GM18499 (cell line): ENCODE data around the gene SLC16A1.
"Not testable (repeated sequence)": the region's sequence is repeated elsewhere in the genome, so short reads cannot be mapped to it uniquely, and the experiment has no call there.

Experiments used
- ATAC-seq: cut with Tn5 transposase; IDR thresholded peaks from one replicate; pipeline ENCODE4 v1.9.1; 2021; ENCODE audit warnings: moderate number of reproducible peaks; ENCODE audit not compliant: insufficient read depth, unreplicated experiment

Gene SLC16A1

GRCh38 chr1:112929979-112930378 is 26.0 kb downstream of the SLC16A1 start:
- no peak for ATAC-seq

- ATAC-seq = no peak
Measured at GRCh38 chr1:112927462-112927990, 28.5 kb downstream of the SLC16A1 start.

GRCh38 chr1:112926858-112927257 is 29.1 kb downstream of the SLC16A1 start:
- no peak for ATAC-seq

GRCh38 chr1:112925015-112925414 is 31.0 kb downstream of the SLC16A1 start:
- no peak for ATAC-seq

GRCh38 chr1:112923959-112924349 is 32.0 kb downstream of the SLC16A1 start:
- ATAC-seq = no peak

- no peak for ATAC-seq
Measured at GRCh38 chr1:112923234-112923958, 32.6 kb downstream of the SLC16A1 start.

GRCh38 chr1:112911506-112912220 is 44.3 kb downstream of the SLC16A1 start:
- no peak for ATAC-seq

- no peak for ATAC-seq
Measured at GRCh38 chr1:112909847-112910246, 46.1 kb downstream of the SLC16A1 start.

GRCh38 chr1:112906150-112906698 is 49.8 kb downstream of the SLC16A1 start:
- ATAC-seq = no peak

- no peak for ATAC-seq
Measured at GRCh38 chr1:112905395-112906149, 50.4 kb downstream of the SLC16A1 start.

GRCh38 chr1:112904831-112905261 is 51.1 kb downstream of the SLC16A1 start:
- no peak for ATAC-seq

GRCh38 chr1:112904071-112904830 is 51.7 kb downstream of the SLC16A1 start:
- no peak for ATAC-seq

- no peak for ATAC-seq
Measured at GRCh38 chr1:112902221-112902620, 53.8 kb downstream of the SLC16A1 start.

GRCh38 chr1:112901387-112901786 is 54.6 kb downstream of the SLC16A1 start:
- no peak for ATAC-seq

- ATAC-seq = no peak
Measured at GRCh38 chr1:112896783-112897182, 59.2 kb downstream of the SLC16A1 start.

GRCh38 chr1:112894561-112895011 is 61.4 kb downstream of the SLC16A1 start:
- ATAC-seq = no peak

- no peak for ATAC-seq
Measured at GRCh38 chr1:112894010-112894292, 62.0 kb downstream of the SLC16A1 start.

- no peak for ATAC-seq
Measured at GRCh38 chr1:112893288-112894009, 62.5 kb downstream of the SLC16A1 start.

- not testable (repeated sequence) for ATAC-seq
Measured at GRCh38 chr1:112889906-112890305, 66.1 kb downstream of the SLC16A1 start.
